ENCODE measurements around the gene ITPKB.

- TF ChIP-seq CTCF (IDR thresholded peaks at IDR 0.05): no peak
- no peak for TF ChIP-seq MAX (IDR thresholded peaks at IDR 0.05; ENCODE audit: low read depth)
- no peak for TF ChIP-seq POLR2AphosphoS5 (IDR thresholded peaks at IDR 0.05; ENCODE audit: low read depth, low read length)
- TF ChIP-seq USF2 (IDR thresholded peaks at IDR 0.05; ENCODE audit: borderline replicate concordance, low read depth, low read length): no peak
- no peak for TF ChIP-seq EP300 (IDR thresholded peaks at IDR 0.05; ENCODE audit: borderline replicate concordance in 1 of 2, low read depth in 1 of 2, low read length in 1 of 2)
- TF ChIP-seq RCOR1 (IDR thresholded peaks at IDR 0.05; ENCODE audit: low read length): no peak
- no peak for TF ChIP-seq GABPA (IDR thresholded peaks at IDR 0.05; ENCODE audit: low read depth)
- TF ChIP-seq MEF2A (IDR thresholded peaks at IDR 0.05; ENCODE audit: borderline replicate concordance, low read depth): no peak
- no peak for TF ChIP-seq RAD21 (IDR thresholded peaks at IDR 0.05; ENCODE audit: low read length)
- no peak for TF ChIP-seq SMC3 (IDR thresholded peaks at IDR 0.05; ENCODE audit: low read depth, low read length)
- TF ChIP-seq JUND (IDR thresholded peaks at IDR 0.05): no peak
- TF ChIP-seq MXI1 (IDR thresholded peaks at IDR 0.05; ENCODE audit: low read depth, low read length): no peak
- no peak for TF ChIP-seq RXRA (IDR thresholded peaks at IDR 0.05; ENCODE audit: borderline replicate concordance, low read depth)
- TF ChIP-seq IRF3 (IDR thresholded peaks at IDR 0.05; ENCODE audit: low read depth, low read length): no peak
Measured at GRCh38 chr1:226601456-226601855, 137.6 kb downstream of the ITPKB start.
